Measurements from ENCODE around the gene PDE6B. TPM values are rescaled to one million over a fixed set of nuclear protein-coding genes. Genes with fewer than 3 reads are reported as not detected.

PDE6B gene
- total RNA-seq, 1 experiment from 2014 or later = not detected

DNA sequence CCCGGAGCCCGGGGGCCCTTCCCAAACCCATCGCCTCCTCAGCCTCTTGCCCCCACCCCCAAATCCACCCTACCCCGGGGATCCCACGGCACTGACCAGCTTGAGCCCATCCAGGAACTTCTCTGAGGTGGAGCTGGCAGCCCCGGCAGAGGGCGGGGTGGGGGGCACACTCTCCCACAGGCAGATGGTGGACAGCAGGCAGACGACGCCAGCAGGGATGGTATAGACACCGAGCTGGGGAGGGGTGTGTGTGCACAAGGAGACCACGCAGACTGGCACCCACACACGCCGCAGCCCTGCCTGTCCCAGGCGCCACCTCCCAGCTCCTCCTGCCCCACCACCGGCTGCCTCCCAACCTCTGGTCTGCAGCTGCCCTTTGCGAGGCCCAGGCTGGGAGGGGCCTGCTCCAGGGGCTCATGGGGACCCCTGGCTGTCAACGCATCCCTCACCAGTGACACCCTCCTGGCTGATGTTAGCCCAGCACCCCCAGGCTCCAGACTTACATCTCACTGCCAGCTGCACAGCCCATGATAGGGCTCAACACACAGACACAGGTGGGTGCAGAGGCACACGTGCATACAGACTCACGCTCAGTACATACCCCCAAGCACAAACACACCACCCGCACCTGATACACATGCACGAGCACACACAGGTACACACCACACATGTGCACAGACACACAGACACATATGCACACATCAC lies 59.4 kb downstream of the PDE6B start:
- no peaks in the 10 kb centered on the region for H3K27me3 Mint-ChIP-seq (ENCODE audit: insufficient read depth, unreplicated experiment)
- H3K4me3 Mint-ChIP-seq (ENCODE audit: unreplicated experiment) = no peak overlapping the region
- ChIA-PET POLR2A (interaction anchor here (0.9 kb wide), 1 partner anchor 10 kb away, joined by 3 read pairs; the partner anchor contains the start of genes ATP5ME and MYL5), CTCF (interaction anchor here (0.5 to 2.0 kb wide), 6 partner anchors 9 to 74 kb away, joined by 3 to 7 read pairs (median 4); no protein-coding TSS in a partner anchor)
- H3K4me1 Mint-ChIP-seq (ENCODE audit: insufficient read depth, unreplicated experiment) = peaks cover 11% of the 10 kb centered on the region
- no peak for DNase-seq (ENCODE audit: unreplicated experiment)
- no TSS peak for BruUV-seq (replicated peaks)
- peaks cover 5% of the 10 kb centered on the region for H3K36me3 Mint-ChIP-seq (ENCODE audit: insufficient read depth, unreplicated experiment)
- intact Hi-C loops (cut with micrococcal nuclease) = no loop called here
- H3K27ac Mint-ChIP-seq (ENCODE audit: low read depth, unreplicated experiment) = no peak overlapping the region
- TF ChIP-seq, protein P1, sequence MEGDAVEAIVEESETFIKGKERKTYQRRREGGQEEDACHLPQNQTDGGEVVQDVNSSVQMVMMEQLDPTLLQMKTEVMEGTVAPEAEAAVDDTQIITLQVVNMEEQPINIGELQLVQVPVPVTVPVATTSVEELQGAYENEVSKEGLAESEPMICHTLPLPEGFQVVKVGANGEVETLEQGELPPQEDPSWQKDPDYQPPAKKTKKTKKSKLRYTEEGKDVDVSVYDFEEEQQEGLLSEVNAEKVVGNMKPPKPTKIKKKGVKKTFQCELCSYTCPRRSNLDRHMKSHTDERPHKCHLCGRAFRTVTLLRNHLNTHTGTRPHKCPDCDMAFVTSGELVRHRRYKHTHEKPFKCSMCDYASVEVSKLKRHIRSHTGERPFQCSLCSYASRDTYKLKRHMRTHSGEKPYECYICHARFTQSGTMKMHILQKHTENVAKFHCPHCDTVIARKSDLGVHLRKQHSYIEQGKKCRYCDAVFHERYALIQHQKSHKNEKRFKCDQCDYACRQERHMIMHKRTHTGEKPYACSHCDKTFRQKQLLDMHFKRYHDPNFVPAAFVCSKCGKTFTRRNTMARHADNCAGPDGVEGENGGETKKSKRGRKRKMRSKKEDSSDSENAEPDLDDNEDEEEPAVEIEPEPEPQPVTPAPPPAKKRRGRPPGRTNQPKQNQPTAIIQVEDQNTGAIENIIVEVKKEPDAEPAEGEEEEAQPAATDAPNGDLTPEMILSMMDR (IDR thresholded peaks at IDR 0.05; ENCODE audit: unreplicated experiment) = no peak
- no peaks in the 10 kb centered on the region for H3K9me3 Mint-ChIP-seq (ENCODE audit: unreplicated experiment)

DNA sequence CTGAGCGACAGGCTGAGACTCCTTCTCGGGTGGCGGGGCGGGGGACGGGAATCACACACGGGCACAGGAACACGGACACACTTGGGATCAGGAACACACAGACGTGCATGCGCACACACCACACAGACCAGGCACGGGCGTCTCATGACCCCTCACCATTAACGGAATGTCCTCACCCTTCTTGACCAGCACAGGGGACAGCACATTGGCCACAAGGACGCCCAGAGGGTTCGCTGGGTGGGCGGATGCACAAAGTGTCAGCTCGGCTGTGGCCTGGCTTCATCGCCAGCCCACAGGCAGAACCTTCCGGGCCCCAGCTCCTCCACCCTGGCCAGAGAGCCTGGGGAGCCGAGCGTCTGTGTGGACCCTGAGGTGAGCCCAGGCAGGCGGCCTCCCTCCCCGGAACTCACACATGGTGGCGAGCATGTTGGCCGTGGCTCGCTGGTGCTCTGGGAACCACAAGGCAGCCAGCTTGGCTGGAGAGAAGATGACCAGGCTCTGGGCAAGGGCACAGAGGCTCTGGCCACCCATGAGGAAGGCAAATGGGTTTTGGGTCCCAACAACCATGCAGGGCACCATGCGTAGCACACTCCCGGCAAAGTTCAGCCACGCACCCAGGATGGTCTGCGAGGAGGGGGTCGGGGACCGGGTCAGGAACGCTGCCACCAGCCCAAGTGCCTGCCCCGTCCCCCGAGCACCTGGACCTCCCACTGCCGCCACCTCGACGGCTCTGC lies 60.5 kb downstream of the PDE6B start:
- ChIA-PET POLR2A (interaction anchor here (0.6 to 1.7 kb wide), 3 partner anchors 8 to 15 kb away, joined by 3 to 18 read pairs (median 3); no protein-coding TSS in a partner anchor), CTCF (interaction anchor here (0.7 kb wide), 1 partner anchor 614 kb away, joined by 3 read pairs; no protein-coding TSS in a partner anchor)
- no TSS peak for BruUV-seq (replicated peaks)

DNA sequence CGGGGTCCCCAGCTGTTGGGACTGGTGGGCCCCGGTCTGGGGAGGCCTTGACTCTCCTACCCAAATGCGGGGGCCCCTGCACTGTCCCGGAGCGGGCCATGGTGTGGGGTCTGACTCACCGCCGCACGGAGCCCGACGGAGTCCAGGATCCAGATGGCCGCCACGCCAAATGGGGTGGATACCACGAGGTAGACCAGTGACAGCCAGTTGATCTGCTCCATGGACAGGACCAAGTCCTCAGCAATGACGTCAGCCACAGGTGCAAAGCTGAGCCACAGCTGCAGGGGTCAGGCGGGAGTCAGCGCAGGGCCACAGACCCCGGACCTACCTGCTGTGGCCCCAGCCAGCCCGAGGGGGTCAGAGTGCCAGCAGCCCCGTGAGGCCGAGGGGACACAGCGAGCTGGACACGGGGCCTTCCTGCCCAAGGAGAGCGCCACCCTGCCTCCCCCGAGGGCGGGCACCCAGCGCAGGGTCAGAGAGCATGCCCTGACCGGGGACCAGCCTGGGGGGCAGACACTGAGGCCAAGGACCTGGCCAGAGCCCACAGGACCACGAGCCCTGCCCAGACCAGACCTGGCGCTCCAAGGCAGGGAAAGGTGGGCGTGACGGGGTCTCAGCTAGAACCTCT lies 61.2 kb downstream of the PDE6B start:
- Mint-ChIP-seq H3K27me3 (ENCODE audit: insufficient read depth, unreplicated experiment) (no peaks in the 10 kb centered on the region), H3K4me3 (ENCODE audit: unreplicated experiment) (no peak overlapping the region), H3K27ac (ENCODE audit: low read depth, unreplicated experiment) (no peak overlapping the region), H3K36me3 (ENCODE audit: insufficient read depth, unreplicated experiment) (peaks cover 5% of the 10 kb centered on the region), H3K9me3 (ENCODE audit: unreplicated experiment) (no peaks in the 10 kb centered on the region), H3K4me1 (ENCODE audit: insufficient read depth, unreplicated experiment) (peaks cover 11% of the 10 kb centered on the region)
- POLR2A ChIA-PET = interaction anchor here (0.8 to 1.7 kb wide), 10 partner anchors 8 to 212 kb away, joined by 3 to 18 read pairs (median 4); partner anchors contain the start of genes ATP5ME and MYL5
- TF ChIP-seq, protein P1 (IDR thresholded peaks at IDR 0.05; ENCODE audit: unreplicated experiment) = no peak
- DNase-seq (ENCODE audit: unreplicated experiment) = no peak
- CTCF ChIA-PET = interaction anchor here (0.6 to 1.5 kb wide), 4 partner anchors 8 to 614 kb away, joined by 3 to 6 read pairs (median 4); partner anchors contain the start of gene MYL5
- BruUV-seq (replicated peaks) = no TSS peak
- intact Hi-C loops (cut with micrococcal nuclease) = no loop called here

More for the DNA sequence above, 60.5 kb downstream of the PDE6B start:
- no peak overlapping the region for H3K4me3 Mint-ChIP-seq (ENCODE audit: unreplicated experiment)
- TF ChIP-seq, protein P1 (IDR thresholded peaks at IDR 0.05; ENCODE audit: unreplicated experiment) = no peak
- intact Hi-C loops (cut with micrococcal nuclease) = no loop called here
- no peak overlapping the region for H3K27ac Mint-ChIP-seq (ENCODE audit: low read depth, unreplicated experiment)
- no peaks in the 10 kb centered on the region for H3K9me3 Mint-ChIP-seq (ENCODE audit: unreplicated experiment)
- peaks cover 11% of the 10 kb centered on the region for H3K4me1 Mint-ChIP-seq (ENCODE audit: insufficient read depth, unreplicated experiment)
- H3K36me3 Mint-ChIP-seq (ENCODE audit: insufficient read depth, unreplicated experiment) = peaks cover 5% of the 10 kb centered on the region
- no peaks in the 10 kb centered on the region for H3K27me3 Mint-ChIP-seq (ENCODE audit: insufficient read depth, unreplicated experiment)
- DNase-seq (ENCODE audit: unreplicated experiment) = no peak

Measured in MCF 10A (cell line).